HepG2 (cell line): Measurements from ENCODE around the gene VEZF1. TPM values are rescaled to one million over a fixed set of nuclear protein-coding genes. Genes with fewer than 3 reads are reported as not detected.

Experiments
- CHCHD3 ChIP-seq: sonication (generic); formaldehyde crosslinking; IDR thresholded peaks from 2 replicates; pipeline ENCODE4 v1.8.0; 2022; ENCODE audit warnings: mild to moderate bottlenecking, missing genetic modification reagents, moderate library complexity
- EHMT2 ChIP-seq: fragments of 200-600 bp; sonication (generic); IDR thresholded peaks from 2 replicates; pipeline ENCODE4 v1.7.0; 2017; ENCODE audit warnings: antibody characterized with exemption, low read depth, low read length, borderline replicate concordance
- FLYWCH1 ChIP-seq: sonication (generic); formaldehyde crosslinking; IDR thresholded peaks from 2 replicates; pipeline ENCODE4 v1.8.1; 2023; ENCODE audit warnings: mild to moderate bottlenecking, missing genetic modification reagents
- FOXP1 ChIP-seq, 2 experiments: fragments of 450-650 bp in 1 of 2; IDR thresholded peaks; 2 replicates each; pipeline ENCODE4 v1.6.1; 2017 to 2018; ENCODE audit warnings: antibody characterized with exemption in 1 of 2
- GATAD2A ChIP-seq: IDR thresholded peaks from 2 replicates; pipeline ENCODE4 v1.6.1; 2016
- HIVEP1 ChIP-seq: sonication (generic); formaldehyde crosslinking; IDR thresholded peaks from 2 replicates; pipeline ENCODE4 v1.4.0; 2020; ENCODE audit warnings: mild to moderate bottlenecking, missing genetic modification reagents
- MEF2D ChIP-seq: sonication (generic); formaldehyde crosslinking; IDR thresholded peaks from 2 replicates; pipeline ENCODE4 v1.5.1; 2020; ENCODE audit warnings: mild to moderate bottlenecking, missing genetic modification reagents
- NBN ChIP-seq: fragments of 450-650 bp; conservative IDR thresholded peaks from 2 replicates; pipeline ENCODE4 v1.6.1; 2017
- PHF5A ChIP-seq: IDR thresholded peaks from one replicate; pipeline ENCODE4 v1.6.1; 2018; ENCODE audit warnings: low read depth, missing genetic modification reagents; ENCODE audit not compliant: unreplicated experiment
- SRF ChIP-seq: IDR thresholded peaks from 2 replicates; pipeline ENCODE4 v1.6.1; 2011; ENCODE audit warnings: mild to moderate bottlenecking, low read depth, low read length, moderate library complexity
- SRSF4 ChIP-seq: fragments of 200-400 bp; formaldehyde crosslinking; IDR thresholded peaks from one replicate; pipeline ENCODE4 v1.6.1; 2018; ENCODE audit warnings: mild to moderate bottlenecking, low read depth, low read length, moderate library complexity; ENCODE audit not compliant: poor library complexity, severe bottlenecking
- ZFP36L1 ChIP-seq: sonication (generic); formaldehyde crosslinking; IDR thresholded peaks from 2 replicates; pipeline ENCODE4 v1.8.0; 2022; ENCODE audit warnings: mild to moderate bottlenecking, missing genetic modification reagents, moderate library complexity
- ZFYVE20 ChIP-seq: sonication (generic); formaldehyde crosslinking; IDR thresholded peaks from 2 replicates; pipeline ENCODE4 v1.8.0; 2023; ENCODE audit warnings: low read depth, mild to moderate bottlenecking, moderate library complexity, missing genetic modification reagents, borderline replicate concordance
- ZNF17 ChIP-seq: sonication (generic); formaldehyde crosslinking; IDR thresholded peaks from 2 replicates; pipeline ENCODE4 v1.5.0; 2020; ENCODE audit warnings: mild to moderate bottlenecking, missing genetic modification reagents
- ZNF382 ChIP-seq: sonication (generic); formaldehyde crosslinking; IDR thresholded peaks from 2 replicates; pipeline ENCODE4 v1.5.0; 2020; ENCODE audit warnings: missing genetic modification reagents, mild to moderate bottlenecking, borderline replicate concordance
- ZNF607 ChIP-seq: sonication (generic); formaldehyde crosslinking; IDR thresholded peaks from 2 replicates; pipeline ENCODE4 v1.5.1; 2020; ENCODE audit warnings: missing genetic modification reagents, mild to moderate bottlenecking, borderline replicate concordance
- ZNF768 ChIP-seq: sonication (generic); formaldehyde crosslinking; IDR thresholded peaks from 2 replicates; pipeline ENCODE4 v1.4.0; 2020; ENCODE audit warnings: missing genetic modification reagents
- ZSCAN12 ChIP-seq: sonication (generic); formaldehyde crosslinking; IDR thresholded peaks from 2 replicates; pipeline ENCODE4 v1.9.0; 2021; ENCODE audit warnings: mild to moderate bottlenecking, missing genetic modification reagents
- ZSCAN25 ChIP-seq: sonication (generic); formaldehyde crosslinking; IDR thresholded peaks from 2 replicates; pipeline ENCODE4 v1.8.0; 2022; ENCODE audit warnings: mild to moderate bottlenecking, missing genetic modification reagents
- polyA plus RNA-seq, 8 experiments: library from polyadenylated mRNA; depleted of rRNA in 3 of 8; stranded (reverse) in 7 of 8; unstranded in 1 of 8; fragments of >200 nt; fragmentation: Illumina TruSeq in 4 of 8; extraction: Trizol in 4 of 8; gene quantifications; 2 replicates each; pipeline versions ENCODE4 v1.2.1 to v1.2.3, GENCODE V29; 2011 to 2016; ENCODE audit warnings: low read depth in 4 of 8, missing spikeins in 1 of 8, mixed read lengths in 1 of 8; ENCODE audit not compliant: insufficient read depth in 1 of 8
- total RNA-seq, 5 experiments: library from RNA; depleted of rRNA; stranded (reverse); fragments of >200 nt; fragmentation: Illumina TruSeq; extraction: Trizol; gene quantifications; 2 replicates each; pipeline ENCODE4 v1.2.3, GENCODE V29; 2016; ENCODE audit warnings: low read depth in 1 of 5
- TF ChIP-seq, protein P1 (sequence below): IDR thresholded peaks from 2 replicates; pipeline ENCODE4 v1.6.1; 2018; ENCODE audit warnings: missing genetic modification reagents, mild to moderate bottlenecking, missing compliant biosample characterization
- TF ChIP-seq, protein P2 (sequence below): sonication (generic); formaldehyde crosslinking; IDR thresholded peaks from 2 replicates; pipeline ENCODE4 v1.5.0; 2020; ENCODE audit warnings: missing genetic modification reagents
- TF ChIP-seq, protein P3 (sequence below), 2 experiments: IDR thresholded peaks; 2 replicates each; pipeline ENCODE4 v1.6.1; 2011 to 2012; ENCODE audit warnings: low read length in 2 of 2, borderline replicate concordance in 1 of 2, low read depth in 1 of 2, mild to moderate bottlenecking in 1 of 2, moderate library complexity in 1 of 2
- TF ChIP-seq, protein P4 (sequence below): IDR thresholded peaks from 2 replicates; pipeline ENCODE4 v1.6.1; 2016; ENCODE audit warnings: mild to moderate bottlenecking, missing biosample characterization, missing genetic modification reagents

Gene VEZF1
- total and polyA plus RNA-seq, 2 of the 13 experiments (the other 11 are each of a cell fraction or from before 2014, with no cell fraction given) = 45.9 to 49.7 TPM

DNA sequence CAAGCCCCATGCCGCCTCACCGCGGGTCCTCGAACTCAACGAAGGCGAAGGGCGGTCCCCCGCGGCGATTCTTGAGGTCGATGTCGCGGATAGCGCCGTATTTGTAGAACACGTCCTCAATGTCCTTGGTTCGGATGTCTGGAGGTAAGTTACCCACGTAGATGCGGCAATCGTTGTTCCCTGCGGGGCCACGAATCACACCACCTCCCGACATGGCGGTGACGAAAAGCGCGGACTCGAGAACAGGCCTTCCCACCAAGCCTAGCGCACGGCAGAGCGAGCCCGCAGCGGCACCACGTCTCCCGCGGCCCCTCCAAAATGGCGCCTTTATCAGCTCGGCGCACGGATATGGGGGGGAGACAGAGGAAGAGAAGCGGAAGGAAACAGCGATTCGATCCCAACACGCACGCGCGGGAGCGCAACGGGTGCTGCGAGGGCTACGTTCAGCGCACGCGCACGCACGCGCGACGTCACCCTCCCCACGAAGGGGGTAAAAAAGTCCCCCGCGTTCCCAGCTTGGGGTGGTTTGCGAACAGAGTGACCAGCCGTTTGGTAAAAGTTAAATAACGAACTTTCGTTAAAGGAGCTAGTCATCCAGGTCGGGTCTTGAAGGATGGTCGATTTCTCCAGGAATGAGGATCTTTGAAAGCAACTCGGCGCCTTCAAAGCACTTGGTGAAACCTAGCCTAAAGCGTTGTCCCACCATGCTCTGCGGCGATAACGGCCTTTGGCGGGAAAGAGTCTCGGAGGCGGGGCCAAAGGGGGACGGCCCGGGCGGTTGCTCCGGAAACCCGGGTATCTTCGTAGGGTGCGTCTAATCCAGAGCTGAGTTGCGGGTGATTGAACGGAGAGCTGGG is 19.1 kb upstream of the VEZF1 start, which contains the start of gene SRSF1 (continued):
- peak; percentile 85 for TF ChIP-seq MEF2D (CRISPR knock-in tag)
- no peak for TF ChIP-seq ZNF382 (CRISPR knock-in tag)
- peak; percentile 64 for TF ChIP-seq GATAD2A (CRISPR knock-in tag)
- TF ChIP-seq EHMT2 = peak; percentile 58; the same call in 1 of the 2 replicates
- TF ChIP-seq, protein P1, sequence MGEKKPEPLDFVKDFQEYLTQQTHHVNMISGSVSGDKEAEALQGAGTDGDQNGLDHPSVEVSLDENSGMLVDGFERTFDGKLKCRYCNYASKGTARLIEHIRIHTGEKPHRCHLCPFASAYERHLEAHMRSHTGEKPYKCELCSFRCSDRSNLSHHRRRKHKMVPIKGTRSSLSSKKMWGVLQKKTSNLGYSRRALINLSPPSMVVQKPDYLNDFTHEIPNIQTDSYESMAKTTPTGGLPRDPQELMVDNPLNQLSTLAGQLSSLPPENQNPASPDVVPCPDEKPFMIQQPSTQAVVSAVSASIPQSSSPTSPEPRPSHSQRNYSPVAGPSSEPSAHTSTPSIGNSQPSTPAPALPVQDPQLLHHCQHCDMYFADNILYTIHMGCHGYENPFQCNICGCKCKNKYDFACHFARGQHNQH (CRISPR knock-in tag) = peak; percentile 87
- peak; percentile 59 for TF ChIP-seq PHF5A (CRISPR knock-in tag)
- TF ChIP-seq SRSF4 = peak; percentile 42
- TF ChIP-seq ZNF17 (CRISPR knock-in tag) = 0 out of 2 replicates have a peak, but pooled peaks have one; percentile 17
- TF ChIP-seq ZNF768 (CRISPR knock-in tag) = peak; percentile 81
- no peak for TF ChIP-seq NBN
- TF ChIP-seq, protein P2, sequence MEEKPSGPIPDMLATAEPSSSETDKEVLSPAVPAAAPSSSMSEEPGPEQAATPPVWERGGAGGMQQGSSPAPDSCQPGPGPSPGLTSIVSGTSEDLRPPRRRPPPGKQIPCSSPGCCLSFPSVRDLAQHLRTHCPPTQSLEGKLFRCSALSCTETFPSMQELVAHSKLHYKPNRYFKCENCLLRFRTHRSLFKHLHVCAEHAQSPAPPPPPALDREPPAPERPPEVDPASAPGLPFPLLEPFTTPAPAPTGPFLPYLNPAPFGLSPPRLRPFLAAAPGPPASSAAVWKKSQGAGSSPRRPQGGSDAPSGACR (CRISPR knock-in tag) = peak; percentile 98
- TF ChIP-seq ZSCAN25 (CRISPR knock-in tag) = peak; percentile 85
- TF ChIP-seq ZFP36L1 (CRISPR knock-in tag) = peak; percentile 96
- peak; percentile 77 for TF ChIP-seq HIVEP1 (CRISPR knock-in tag)
- TF ChIP-seq ZNF607 (CRISPR knock-in tag) = peak; percentile 88
- TF ChIP-seq CHCHD3 (CRISPR knock-in tag) = peak; percentile 85
- TF ChIP-seq ZFYVE20 (CRISPR knock-in tag) = peak; percentile 73; the same call in 1 of the 2 replicates
- TF ChIP-seq, protein P3, sequence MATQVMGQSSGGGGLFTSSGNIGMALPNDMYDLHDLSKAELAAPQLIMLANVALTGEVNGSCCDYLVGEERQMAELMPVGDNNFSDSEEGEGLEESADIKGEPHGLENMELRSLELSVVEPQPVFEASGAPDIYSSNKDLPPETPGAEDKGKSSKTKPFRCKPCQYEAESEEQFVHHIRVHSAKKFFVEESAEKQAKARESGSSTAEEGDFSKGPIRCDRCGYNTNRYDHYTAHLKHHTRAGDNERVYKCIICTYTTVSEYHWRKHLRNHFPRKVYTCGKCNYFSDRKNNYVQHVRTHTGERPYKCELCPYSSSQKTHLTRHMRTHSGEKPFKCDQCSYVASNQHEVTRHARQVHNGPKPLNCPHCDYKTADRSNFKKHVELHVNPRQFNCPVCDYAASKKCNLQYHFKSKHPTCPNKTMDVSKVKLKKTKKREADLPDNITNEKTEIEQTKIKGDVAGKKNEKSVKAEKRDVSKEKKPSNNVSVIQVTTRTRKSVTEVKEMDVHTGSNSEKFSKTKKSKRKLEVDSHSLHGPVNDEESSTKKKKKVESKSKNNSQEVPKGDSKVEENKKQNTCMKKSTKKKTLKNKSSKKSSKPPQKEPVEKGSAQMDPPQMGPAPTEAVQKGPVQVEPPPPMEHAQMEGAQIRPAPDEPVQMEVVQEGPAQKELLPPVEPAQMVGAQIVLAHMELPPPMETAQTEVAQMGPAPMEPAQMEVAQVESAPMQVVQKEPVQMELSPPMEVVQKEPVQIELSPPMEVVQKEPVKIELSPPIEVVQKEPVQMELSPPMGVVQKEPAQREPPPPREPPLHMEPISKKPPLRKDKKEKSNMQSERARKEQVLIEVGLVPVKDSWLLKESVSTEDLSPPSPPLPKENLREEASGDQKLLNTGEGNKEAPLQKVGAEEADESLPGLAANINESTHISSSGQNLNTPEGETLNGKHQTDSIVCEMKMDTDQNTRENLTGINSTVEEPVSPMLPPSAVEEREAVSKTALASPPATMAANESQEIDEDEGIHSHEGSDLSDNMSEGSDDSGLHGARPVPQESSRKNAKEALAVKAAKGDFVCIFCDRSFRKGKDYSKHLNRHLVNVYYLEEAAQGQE (IDR thresholded peaks at IDR 0.05; ENCODE audit: borderline replicate concordance in 1 of 2, low read depth in 1 of 2, low read length in 2 of 2) = peak in 1 of 2 experiments; percentile 74; a peak in 1 of 4 replicates
- 0 out of 2 replicates have a peak, but pooled peaks have one; percentile 47 for TF ChIP-seq ZSCAN12
- no peak for TF ChIP-seq SRF
- peak; percentile 74; the same call in 1 of the 2 replicates for TF ChIP-seq FLYWCH1 (CRISPR knock-in tag)
- no peak for TF ChIP-seq FOXP1 (IDR thresholded peaks at IDR 0.05)
- no peak; the same call in 1 of the 2 replicates for TF ChIP-seq FOXP1 (CRISPR knock-in tag; IDR thresholded peaks at IDR 0.05)
- TF ChIP-seq, protein P4, sequence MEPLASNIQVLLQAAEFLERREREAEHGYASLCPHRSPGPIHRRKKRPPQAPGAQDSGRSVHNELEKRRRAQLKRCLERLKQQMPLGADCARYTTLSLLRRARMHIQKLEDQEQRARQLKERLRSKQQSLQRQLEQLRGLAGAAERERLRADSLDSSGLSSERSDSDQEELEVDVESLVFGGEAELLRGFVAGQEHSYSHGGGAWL = 0 out of 2 replicates have a peak, but pooled peaks have one; percentile 24
